ENCODE results near the gene SAC3D1.

Gene SAC3D1

DNA sequence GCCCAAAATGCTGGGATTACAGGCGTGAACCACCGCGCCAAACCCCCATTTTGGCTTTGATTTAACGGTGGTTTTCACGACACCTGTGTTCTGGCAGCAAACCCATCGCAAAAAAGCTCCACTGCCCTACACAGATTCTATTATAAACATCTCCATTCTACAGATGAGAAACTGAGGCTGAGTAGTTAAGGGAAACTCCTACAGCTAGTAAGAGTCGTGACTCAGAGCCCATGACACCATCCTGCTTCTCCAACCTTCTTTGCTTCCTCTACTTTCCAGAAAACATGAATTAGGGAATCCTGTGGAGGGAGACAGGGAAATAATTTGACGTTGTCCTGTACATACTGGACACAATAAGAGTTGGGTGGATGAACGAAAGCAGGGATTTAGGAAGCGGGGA lies 14.2 kb upstream of the SAC3D1 start:
- TF ChIP-seq, protein P1, sequence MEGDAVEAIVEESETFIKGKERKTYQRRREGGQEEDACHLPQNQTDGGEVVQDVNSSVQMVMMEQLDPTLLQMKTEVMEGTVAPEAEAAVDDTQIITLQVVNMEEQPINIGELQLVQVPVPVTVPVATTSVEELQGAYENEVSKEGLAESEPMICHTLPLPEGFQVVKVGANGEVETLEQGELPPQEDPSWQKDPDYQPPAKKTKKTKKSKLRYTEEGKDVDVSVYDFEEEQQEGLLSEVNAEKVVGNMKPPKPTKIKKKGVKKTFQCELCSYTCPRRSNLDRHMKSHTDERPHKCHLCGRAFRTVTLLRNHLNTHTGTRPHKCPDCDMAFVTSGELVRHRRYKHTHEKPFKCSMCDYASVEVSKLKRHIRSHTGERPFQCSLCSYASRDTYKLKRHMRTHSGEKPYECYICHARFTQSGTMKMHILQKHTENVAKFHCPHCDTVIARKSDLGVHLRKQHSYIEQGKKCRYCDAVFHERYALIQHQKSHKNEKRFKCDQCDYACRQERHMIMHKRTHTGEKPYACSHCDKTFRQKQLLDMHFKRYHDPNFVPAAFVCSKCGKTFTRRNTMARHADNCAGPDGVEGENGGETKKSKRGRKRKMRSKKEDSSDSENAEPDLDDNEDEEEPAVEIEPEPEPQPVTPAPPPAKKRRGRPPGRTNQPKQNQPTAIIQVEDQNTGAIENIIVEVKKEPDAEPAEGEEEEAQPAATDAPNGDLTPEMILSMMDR (IDR thresholded peaks at IDR 0.05; ENCODE audit: extremely low read depth, missing control alignments), result no peak
- no peak for DNase-seq (ENCODE audit: low spot score)

DNA sequence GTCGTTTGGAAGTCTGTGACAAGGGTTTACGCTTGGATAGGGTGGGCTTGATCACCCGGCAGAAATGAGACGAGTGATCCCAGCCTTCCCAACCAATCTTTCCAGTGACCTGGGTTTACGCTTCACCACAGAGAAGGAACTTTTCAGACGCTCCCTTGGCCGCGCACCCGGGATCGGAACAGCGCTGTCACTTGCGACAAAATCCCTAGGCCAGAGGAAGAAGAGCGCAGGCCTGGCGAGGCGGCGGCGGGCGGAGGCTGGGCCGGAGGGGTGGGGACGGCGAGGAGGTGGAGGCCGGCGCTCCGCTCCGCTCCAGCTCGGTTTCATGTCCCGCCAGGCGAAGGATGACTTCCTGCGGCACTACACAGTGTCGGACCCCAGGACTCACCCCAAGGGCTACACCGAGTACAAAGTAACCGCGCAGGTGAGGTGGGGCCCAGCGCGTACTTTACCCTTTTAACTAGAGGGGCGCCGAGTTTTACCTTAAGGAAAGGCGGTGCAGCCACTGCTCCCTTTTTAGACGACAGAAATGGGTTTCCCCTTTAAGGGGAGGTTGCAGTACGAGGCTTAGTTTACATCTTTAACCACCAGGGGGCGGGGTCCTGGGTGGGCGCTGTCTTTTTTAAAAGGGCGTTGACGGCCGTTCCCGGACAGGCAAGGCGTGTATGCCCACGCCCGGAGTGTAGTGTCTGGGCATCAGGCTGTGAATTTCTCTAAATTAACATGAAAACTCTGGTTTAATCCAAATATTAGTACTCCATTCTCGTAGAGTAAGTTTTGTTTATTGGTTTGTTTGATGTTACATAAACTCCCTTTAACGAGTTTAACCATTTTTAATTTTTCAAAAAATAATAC lies 13.6 kb upstream of the SAC3D1 start, which contains the start of gene SNX15:
Gene SNX15 (plus strand): TSS at position 227 of the 855 bp plus-strand sequence. CDS start 99 bp downstream, at position 326.
- TF ChIP-seq, protein P1 (IDR thresholded peaks at IDR 0.05; ENCODE audit: extremely low read depth, missing control alignments), result no peak
- peak; percentile 93 for DNase-seq (ENCODE audit: low spot score)

DNA sequence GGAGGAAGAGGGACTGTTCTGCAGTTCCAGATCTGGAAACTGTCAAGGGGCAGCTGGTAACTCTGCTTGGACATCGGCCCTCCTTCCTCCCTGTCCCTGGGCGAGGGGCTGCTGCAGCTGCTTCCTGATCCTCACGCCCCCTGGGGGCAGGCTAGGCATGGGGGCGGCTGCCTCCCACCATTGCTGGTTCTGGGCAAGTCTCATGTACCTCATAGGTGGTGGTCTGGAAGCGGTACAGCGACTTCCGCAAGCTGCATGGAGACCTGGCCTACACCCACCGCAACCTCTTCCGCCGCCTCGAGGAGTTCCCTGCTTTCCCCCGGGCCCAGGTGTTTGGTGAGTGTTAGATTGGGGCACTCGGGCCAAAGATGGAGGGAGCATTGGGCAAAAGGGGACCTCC lies 8.8 kb upstream of the SAC3D1 start:
- TF ChIP-seq, protein P1 (IDR thresholded peaks at IDR 0.05; ENCODE audit: extremely low read depth, missing control alignments), result no peak

DNA sequence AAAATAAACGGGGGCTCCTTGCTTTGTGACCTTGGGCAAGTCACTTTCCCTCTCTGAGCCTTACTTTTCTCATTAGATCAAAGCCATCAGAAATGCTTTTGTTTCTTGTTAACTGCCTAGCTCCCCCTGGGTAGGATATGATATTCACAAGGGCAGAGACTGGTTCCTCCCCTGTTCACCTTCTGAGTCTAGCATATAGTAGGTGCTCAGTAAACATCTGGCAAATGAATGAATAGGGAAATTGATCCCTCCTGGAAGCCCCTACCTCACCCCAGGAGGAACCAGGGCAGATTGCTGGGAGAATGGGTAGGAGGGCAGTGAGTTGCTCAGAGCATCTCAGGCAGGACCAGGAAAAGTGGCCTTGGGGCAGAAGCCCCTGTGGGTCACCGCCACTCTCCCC lies 6.6 kb upstream of the SAC3D1 start:
- DNase-seq (ENCODE audit: low spot score), result no peak
- TF ChIP-seq, protein P1 (IDR thresholded peaks at IDR 0.05; ENCODE audit: extremely low read depth, missing control alignments), result no peak

More for the DNA sequence above, 8.8 kb upstream of the SAC3D1 start:
- no peak for DNase-seq (ENCODE audit: low spot score)

DNA sequence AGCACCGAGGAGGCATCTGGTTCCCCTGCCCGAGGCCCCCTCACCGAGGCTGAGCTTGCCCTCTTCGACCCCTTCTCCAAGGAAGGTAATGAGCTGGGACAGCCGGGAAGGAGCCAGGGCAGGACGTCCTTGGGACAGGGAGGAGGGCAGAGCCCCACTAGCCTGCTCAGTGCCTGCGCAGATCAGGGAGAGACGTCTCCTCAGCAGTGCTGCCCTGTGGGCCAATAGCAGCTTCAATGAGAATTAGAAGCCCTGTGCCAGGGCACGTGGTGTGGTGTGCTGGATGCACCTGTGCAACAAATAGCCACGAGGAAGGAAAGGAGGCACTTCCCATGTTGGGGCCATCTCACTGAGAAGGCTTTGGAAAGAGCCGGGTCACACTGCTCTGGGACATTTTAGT lies 5.4 kb upstream of the SAC3D1 start:
- no peak for DNase-seq (ENCODE audit: low spot score)
- TF ChIP-seq, protein P1 (IDR thresholded peaks at IDR 0.05; ENCODE audit: extremely low read depth, missing control alignments), result no peak

DNA sequence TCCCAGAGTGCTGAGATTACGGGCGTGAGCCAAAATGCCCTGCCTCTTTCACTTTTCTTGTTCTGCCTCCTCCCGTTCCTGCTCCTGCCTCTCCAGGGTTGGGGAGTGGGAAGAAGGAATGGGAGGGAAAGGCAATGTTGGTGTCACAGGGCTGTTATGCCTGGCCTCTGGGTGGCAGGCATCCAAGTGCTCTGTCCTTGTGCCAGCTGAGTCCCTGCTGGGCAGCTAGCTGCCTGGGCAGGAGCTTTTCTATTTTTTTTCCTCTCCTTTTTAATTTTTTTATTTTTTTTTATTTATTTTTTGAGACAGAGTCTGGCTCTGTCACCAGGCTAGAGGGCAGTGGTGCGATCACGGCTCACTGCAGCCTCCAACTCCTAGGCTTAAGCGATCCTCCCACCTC lies 4.1 kb upstream of the SAC3D1 start:
- DNase-seq (ENCODE audit: low spot score), result no peak
- TF ChIP-seq, protein P1 (IDR thresholded peaks at IDR 0.05; ENCODE audit: extremely low read depth, missing control alignments), result no peak

DNA sequence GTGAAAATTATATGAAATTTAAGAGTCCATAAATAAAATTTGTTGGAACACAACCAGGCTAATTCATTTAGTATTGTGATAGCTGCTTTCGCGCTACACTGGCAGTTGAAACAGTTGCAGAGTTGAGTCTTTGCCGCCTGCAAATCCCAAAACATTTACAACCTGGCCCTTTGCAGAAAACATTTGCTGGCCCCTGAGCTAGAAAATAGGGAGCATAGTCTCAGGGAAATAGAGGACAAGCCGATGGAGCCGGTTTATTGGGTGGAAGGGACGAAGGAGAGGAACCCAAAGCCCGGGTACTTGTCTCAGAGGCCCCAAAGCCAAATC lies 527 bp upstream of the SAC3D1 start:
- TF ChIP-seq, protein P1 (IDR thresholded peaks at IDR 0.05; ENCODE audit: extremely low read depth, missing control alignments), result no peak
- no peak for DNase-seq (ENCODE audit: low spot score)
